ENCODE data around the gene GULP1. TPM values are rescaled to one million over a fixed set of nuclear protein-coding genes. Genes with fewer than 3 reads are reported as not detected.

Gene GULP1
- total RNA-seq, 3 donors from 2014 or later, result 9.0 to 35.7 (median 15.1) TPM

DNA sequence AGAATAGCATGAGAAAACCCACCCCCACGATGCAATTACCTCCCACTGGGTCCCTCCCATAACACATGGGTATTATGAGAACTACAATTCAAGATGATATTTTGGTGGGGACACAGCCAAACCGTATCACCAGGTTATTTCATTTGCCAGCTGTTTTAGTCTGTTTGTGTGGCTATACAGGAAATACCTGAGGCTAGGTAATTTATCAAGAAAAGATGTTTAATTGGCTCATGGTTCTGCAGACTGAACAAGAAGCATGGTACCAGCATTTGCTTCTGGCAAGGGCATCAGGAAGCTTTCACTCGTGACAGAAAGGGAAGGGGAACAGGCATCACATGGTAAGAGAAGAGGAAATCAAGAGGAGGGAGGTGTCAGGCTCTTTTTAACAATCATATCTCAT is 329.2 kb downstream of the GULP1 start:
- H3K9me3 ChIP-seq, result no peaks in the 10 kb centered on the region
- intact Hi-C loops (cut with DNase I, micrococcal nuclease), result no loop called here
- H3K36me3 ChIP-seq (ENCODE audit: low read depth), result no peaks in the 10 kb centered on the region
- H3K4me3 ChIP-seq, result no peak overlapping the region
- TF ChIP-seq, protein P1, sequence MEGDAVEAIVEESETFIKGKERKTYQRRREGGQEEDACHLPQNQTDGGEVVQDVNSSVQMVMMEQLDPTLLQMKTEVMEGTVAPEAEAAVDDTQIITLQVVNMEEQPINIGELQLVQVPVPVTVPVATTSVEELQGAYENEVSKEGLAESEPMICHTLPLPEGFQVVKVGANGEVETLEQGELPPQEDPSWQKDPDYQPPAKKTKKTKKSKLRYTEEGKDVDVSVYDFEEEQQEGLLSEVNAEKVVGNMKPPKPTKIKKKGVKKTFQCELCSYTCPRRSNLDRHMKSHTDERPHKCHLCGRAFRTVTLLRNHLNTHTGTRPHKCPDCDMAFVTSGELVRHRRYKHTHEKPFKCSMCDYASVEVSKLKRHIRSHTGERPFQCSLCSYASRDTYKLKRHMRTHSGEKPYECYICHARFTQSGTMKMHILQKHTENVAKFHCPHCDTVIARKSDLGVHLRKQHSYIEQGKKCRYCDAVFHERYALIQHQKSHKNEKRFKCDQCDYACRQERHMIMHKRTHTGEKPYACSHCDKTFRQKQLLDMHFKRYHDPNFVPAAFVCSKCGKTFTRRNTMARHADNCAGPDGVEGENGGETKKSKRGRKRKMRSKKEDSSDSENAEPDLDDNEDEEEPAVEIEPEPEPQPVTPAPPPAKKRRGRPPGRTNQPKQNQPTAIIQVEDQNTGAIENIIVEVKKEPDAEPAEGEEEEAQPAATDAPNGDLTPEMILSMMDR (IDR thresholded peaks at IDR 0.05), result no peak
- H3K4me1 ChIP-seq (ENCODE audit: low read depth), result no peaks in the 10 kb centered on the region
- no peak for DNase-seq
- no peak for ATAC-seq

DNA sequence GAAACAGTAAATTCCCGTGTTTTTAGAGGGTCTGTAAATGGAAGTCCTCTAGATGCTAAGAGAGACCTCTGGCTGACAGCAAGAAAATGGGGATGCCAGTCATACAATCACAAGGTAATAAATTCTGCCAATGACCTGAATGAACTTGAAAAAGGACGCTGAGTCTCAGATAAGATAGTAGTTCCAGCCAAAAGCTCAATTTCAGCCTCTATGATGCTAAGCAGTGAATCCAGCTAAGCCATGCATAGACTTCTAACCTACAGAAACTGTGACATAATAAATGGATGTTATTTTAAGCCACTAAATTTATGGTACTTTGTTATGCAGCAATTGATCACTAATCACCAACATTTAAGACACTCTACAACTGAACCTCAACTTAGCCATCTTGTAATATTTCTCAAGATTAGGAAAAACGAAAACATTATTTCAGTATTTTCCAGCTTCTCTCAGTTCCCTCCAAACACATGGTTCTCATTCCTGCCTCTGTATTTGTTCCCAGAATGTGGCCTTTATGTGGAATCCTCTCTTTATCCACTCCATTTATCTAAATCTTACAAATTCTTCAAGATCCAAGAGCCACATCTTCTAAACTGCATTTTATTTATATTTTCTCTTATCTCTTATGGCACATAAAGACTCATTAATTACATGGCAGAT is 331.1 kb downstream of the GULP1 start:
- no peaks in the 10 kb centered on the region for H3K36me3 ChIP-seq (ENCODE audit: low read depth)
- TF ChIP-seq, protein P1 (IDR thresholded peaks at IDR 0.05), result no peak
- no peak for DNase-seq

DNA sequence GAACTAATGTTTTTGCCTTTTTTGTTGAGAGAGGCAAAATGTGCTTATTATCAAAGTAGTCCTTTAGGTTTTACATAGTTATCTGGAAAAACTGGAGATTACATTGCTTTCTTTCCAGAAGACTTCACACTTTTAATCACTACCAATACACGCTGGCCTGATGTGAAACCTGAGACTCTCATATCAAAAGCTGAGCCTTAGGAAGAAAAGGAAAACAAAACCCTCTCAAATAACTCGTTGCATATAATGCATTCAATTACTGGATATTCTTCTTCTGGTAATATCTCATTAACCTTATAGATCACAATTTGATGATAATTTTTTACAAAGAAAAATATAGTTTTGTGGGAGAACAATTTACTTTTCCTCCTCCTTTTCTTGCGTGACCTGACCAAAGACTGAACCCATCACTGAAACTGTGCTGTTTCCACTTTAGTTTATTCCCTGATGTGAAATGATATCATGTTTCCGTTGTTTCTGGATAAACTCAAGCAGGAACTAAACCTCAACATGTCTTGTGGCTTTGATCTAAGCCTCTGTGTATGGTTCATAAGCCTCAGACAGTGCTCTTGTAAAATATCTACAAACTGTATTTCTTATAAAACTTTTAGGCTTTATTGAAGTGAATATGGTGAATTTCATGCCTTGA is 332.4 kb downstream of the GULP1 start:
- H3K4me3 ChIP-seq, result no peak overlapping the region
- TF ChIP-seq, protein P1 (IDR thresholded peaks at IDR 0.05), result no peak
- intact Hi-C loops (cut with DNase I, micrococcal nuclease), result no loop called here
- no peak for DNase-seq
- no peaks in the 10 kb centered on the region for H3K9me3 ChIP-seq
- H3K4me1 ChIP-seq (ENCODE audit: low read depth), result no peaks in the 10 kb centered on the region
- no peak for ATAC-seq
- no peaks in the 10 kb centered on the region for H3K36me3 ChIP-seq (ENCODE audit: low read depth)

More for the DNA sequence above, 331.1 kb downstream of the GULP1 start:
- H3K9me3 ChIP-seq, result no peaks in the 10 kb centered on the region
- no peak for ATAC-seq
- H3K4me1 ChIP-seq (ENCODE audit: low read depth), result no peaks in the 10 kb centered on the region
- no peak overlapping the region for H3K4me3 ChIP-seq
- intact Hi-C loops (cut with DNase I, micrococcal nuclease), result no loop called here

DNA sequence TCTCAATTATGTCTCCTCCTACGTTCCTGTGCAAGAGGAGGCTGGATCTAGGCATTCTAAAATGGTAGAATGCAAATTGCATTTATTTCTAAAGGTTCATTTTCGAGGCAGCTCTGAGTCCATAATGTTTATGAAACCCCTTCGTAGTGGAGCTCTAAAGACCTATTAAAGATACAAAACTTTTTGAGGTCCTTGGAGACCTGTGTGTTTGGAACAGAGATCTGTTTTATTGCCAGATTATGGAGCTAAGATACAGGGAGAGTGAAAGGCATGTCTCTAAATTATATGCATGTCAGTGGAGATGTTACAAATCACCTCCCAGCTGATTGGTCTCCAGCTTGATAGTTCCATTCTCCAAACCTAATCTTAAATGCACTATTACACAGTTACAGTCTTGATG is 335.8 kb downstream of the GULP1 start:
- TF ChIP-seq, protein P1 (IDR thresholded peaks at IDR 0.05), result no peak
- Histone ChIP-seq H3K4me3 (no peak overlapping the region), H3K4me1 (ENCODE audit: low read depth) (no peaks in the 10 kb centered on the region), H3K36me3 (ENCODE audit: low read depth) (no peaks in the 10 kb centered on the region), H3K9me3 (no peaks in the 10 kb centered on the region)
- ATAC-seq (no peak), DNase-seq (no peak)
- intact Hi-C loops (cut with DNase I, micrococcal nuclease), result no loop called here

DNA sequence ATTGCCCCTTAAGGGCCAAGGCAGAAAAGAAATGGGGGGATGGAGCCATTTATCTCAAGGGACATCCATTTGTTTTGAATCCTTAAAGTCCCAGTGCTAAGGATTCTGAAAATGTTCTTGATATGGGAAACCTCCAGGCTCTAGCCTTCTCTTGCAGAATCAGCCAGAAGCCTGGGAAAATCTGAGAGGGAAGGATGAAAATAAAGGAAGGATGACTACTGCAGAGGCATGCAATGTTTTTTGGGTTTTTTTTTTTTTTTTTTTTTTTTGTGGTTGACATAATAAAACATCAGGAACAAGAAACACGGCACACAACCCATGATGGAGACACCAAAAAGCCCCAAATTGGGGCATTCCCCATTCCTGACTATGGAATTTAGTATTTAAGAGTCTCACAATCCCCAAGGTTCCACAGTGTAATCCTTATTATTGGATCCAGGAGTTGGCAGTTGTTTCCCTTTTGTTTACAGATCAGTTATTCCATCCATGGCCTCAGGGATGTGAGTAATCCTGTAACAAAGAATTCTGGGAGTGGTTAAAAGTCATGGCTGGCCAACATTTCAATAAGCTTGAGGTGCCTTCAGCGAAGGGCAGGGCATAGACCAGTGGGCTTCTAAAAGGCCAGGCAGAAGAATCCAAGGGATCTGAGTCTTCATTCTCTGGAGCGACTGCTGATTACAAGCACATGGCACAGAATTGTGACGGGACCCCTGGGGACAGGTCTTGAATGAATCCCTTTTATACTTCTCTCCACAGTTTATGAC is 337.5 kb downstream of the GULP1 start:
- H3K4me3 ChIP-seq, result no peak overlapping the region
- H3K36me3 ChIP-seq (ENCODE audit: low read depth), result no peaks in the 10 kb centered on the region
- intact Hi-C loops (cut with DNase I, micrococcal nuclease), result no loop called here
- TF ChIP-seq, protein P1 (IDR thresholded peaks at IDR 0.05), result no peak
- ATAC-seq, result no peak
- H3K9me3 ChIP-seq, result no peaks in the 10 kb centered on the region
- H3K4me1 ChIP-seq (ENCODE audit: low read depth), result no peaks in the 10 kb centered on the region
- DNase-seq, result no peak
